Kasumi-1 (cell line): ENCODE data around the gene CHST10.

Experiments
- DNase-seq, 2 experiments: peaks; one replicate each; lab custom pipeline; 2025; lab: John Stamatoyannopoulos, UW

CHST10 gene, protein sequence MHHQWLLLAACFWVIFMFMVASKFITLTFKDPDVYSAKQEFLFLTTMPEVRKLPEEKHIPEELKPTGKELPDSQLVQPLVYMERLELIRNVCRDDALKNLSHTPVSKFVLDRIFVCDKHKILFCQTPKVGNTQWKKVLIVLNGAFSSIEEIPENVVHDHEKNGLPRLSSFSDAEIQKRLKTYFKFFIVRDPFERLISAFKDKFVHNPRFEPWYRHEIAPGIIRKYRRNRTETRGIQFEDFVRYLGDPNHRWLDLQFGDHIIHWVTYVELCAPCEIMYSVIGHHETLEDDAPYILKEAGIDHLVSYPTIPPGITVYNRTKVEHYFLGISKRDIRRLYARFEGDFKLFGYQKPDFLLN

GRCh38 chr2:100416935-100417710, at the start of gene CHST10:
TSS of gene CHST10 (minus strand) at chr2:100417668. CDS start at chr2:100406675, 10,993 bp downstream.
- DNase-seq, result peak; percentile 49 to 67

- DNase-seq, result no peak
These were observed 43.5 kb upstream of the CHST10 start for GRCh38 chr2:100460904-100461530.

- DNase-seq, result peak in 1 of 2 experiments; percentile 14
These were observed 38.9 kb upstream of the CHST10 start for GRCh38 chr2:100456357-100456756.

GRCh38 chr2:100453853-100454252, 36.4 kb upstream of the CHST10 start:
- DNase-seq, result no peak

DNA sequence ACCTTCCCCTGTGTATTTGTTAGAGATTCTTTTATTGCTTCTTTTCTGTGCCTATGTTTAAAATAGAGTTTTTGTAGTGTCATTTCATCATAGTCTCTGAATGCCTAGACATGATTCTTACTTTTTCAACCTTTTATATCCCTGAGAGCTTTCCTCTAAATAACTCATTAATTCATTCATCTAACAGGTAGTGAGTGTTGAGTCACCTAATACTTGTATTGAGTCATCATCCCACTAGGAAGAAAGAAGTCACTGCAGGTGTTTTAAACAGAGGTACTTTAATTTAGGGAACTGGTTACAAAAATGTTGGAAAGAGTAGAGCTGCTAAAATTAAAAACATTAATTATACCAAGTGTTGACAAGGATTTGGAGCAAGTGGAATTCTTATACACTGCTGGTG, 34.3 kb upstream of the CHST10 start:
- no peak for DNase-seq

GRCh38 chr2:100451092-100451491, 33.6 kb upstream of the CHST10 start:
- DNase-seq, result no peak

DNA sequence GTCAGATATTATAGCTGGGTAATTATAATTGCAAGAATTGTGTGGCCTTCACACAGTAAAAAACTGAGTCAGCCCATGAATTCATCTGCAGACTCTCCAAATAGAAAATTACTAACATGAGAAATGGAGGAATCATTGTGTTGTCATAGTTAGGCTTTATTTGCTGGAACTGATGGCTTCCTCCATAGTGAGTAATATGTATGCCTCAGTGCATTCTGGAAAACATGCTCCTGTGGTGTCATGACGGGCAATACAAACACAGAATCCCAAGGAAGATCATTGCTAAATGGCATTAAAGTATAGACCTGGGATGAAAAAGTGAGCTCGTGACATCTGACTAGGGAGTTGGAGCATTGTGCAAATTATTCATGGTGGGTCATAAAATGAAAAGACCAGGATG, 29.2 kb upstream of the CHST10 start:
- no peak for DNase-seq

GRCh38 chr2:100437751-100438150, 20.3 kb upstream of the CHST10 start:
- no peak for DNase-seq

GRCh38 chr2:100429726-100430125, 12.3 kb upstream of the CHST10 start:
- peak in 1 of 2 experiments; percentile 22 for DNase-seq

- DNase-seq, result peak; percentile 69 to 71
These were observed 10.3 kb upstream of the CHST10 start for GRCh38 chr2:100427627-100428258.

GRCh38 chr2:100427111-100427510, 9.6 kb upstream of the CHST10 start:
- DNase-seq, result no peak

DNA sequence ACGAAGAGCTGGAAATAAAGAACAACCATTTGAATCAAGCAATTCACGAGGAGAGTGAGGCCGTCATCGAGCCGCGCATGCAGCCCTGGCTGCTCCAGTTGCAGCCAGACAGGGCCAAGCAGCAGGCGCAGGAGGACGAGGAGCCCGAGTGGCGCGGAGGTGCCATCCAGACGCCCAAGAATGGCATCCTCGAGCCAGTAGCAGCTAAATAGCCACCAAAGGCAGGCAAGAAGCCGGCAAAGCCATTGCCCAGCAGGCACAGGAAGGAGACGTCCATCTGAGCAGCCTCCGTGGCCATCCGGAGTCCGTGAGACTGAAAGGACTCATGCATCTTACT, 8.9 kb upstream of the CHST10 start:
- DNase-seq, result no peak

GRCh38 chr2:100425573-100426383, 8.3 kb upstream of the CHST10 start:
- DNase-seq, result peak; percentile 20 to 24

DNA sequence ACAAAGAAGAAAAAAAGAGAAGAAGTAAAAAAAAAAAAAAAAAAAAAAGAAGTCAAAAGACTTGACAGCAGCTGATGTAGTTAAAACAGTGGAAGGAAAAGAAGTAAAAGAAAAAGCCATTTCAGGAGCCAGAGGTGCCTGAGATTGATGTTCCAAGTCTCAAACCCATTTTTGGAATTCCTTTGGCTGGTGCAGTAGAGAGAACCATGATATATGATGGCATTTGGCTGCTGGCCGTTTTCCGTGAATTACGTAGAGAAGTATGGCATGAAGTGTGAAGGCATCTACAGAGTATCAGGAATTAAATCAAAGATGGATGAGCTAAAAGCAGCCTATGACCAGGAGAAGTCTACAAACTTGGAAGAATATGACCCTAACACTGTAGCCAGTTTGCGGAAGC, 7.6 kb upstream of the CHST10 start:
- DNase-seq, result no peak

GRCh38 chr2:100424277-100424875, 6.9 kb upstream of the CHST10 start:
- DNase-seq, result no peak

DNA sequence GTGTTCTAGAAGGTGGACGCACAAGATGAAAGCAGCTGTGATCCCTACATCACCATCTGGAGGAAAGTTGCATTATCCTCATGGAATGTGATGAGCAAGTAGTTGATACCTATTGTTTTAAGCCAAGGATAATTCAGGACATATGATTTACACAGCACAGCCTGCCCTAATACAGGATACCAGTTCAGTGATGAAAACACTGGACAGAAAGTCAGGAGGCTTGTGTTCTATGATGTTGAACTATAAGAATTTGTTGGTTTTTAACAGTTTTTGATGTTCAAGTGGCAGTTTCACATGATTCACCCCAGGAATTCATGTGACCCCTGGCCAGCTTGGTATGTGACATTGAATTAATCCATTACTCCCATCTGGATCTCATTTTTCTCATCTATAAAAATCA, 6.2 kb upstream of the CHST10 start:
- no peak for DNase-seq

- DNase-seq, result peak; percentile 62 to 67
These were observed 5.0 kb upstream of the CHST10 start for GRCh38 chr2:100422320-100423055.

- no peak for DNase-seq
These were observed 2.4 kb upstream of the CHST10 start for GRCh38 chr2:100419915-100420314.

GRCh38 chr2:100418406-100418962, 1.0 kb upstream of the CHST10 start:
- no peak for DNase-seq

DNA sequence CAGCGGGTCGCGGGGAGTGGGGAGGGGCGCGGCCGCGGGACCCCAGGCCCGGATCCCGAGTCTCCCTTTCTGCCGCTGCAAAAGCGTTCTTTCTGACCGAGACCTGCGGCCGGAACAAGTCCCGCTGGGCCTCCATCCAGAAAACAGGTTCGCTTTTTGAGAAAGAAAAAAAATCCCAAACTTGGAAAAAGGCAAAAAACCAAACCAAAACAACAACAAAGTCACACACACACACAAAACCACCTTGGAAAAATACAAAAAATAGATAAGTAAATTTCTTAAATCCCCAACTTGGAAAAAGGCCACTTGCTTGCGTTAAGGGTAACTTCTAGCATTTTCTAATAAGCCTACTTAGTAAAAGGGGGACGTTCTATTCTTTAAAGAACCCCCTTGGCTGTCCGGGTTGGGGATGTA, 250 bp upstream of the CHST10 start:
- no peak for DNase-seq
